GM19468 (cell line): Measurements from ENCODE around the gene SMYD3.

Experiments
- ATAC-seq: cut with Tn5 transposase; IDR thresholded peaks from one replicate; pipeline ENCODE4 v1.9.1; 2021; ENCODE audit warnings: mild to moderate bottlenecking, moderate library complexity, moderate number of reproducible peaks; ENCODE audit not compliant: unreplicated experiment; ENCODE audit errors: extremely low read depth

SMYD3 gene

GRCh38 chr1:245906207-245906606 lies 600.9 kb downstream of the SMYD3 start:
- no peak for ATAC-seq

- no peak for ATAC-seq
Observed at GRCh38 chr1:245903851-245904250, 603.2 kb downstream of the SMYD3 start.

GRCh38 chr1:245901565-245901964 lies 605.5 kb downstream of the SMYD3 start:
- ATAC-seq: no peak

- ATAC-seq: no peak
Observed at GRCh38 chr1:245901037-245901436, 606.0 kb downstream of the SMYD3 start.

GRCh38 chr1:245898581-245898980 lies 608.5 kb downstream of the SMYD3 start:
- ATAC-seq: no peak

GRCh38 chr1:245896258-245896657 lies 610.8 kb downstream of the SMYD3 start:
- no peak for ATAC-seq

GRCh38 chr1:245895455-245895959 lies 611.6 kb downstream of the SMYD3 start:
- no peak for ATAC-seq

- no peak for ATAC-seq
Observed at GRCh38 chr1:245894843-245895242, 612.2 kb downstream of the SMYD3 start.

- ATAC-seq: no peak
Observed at GRCh38 chr1:245893025-245893424, 614.1 kb downstream of the SMYD3 start.

- ATAC-seq: no peak
Observed at GRCh38 chr1:245888809-245889208, 618.3 kb downstream of the SMYD3 start.

- ATAC-seq: no peak
Observed at GRCh38 chr1:245887829-245888228, 619.2 kb downstream of the SMYD3 start.

GRCh38 chr1:245881767-245882391 lies 625.2 kb downstream of the SMYD3 start:
- ATAC-seq: no peak

GRCh38 chr1:245880754-245881403 lies 626.2 kb downstream of the SMYD3 start:
- no peak for ATAC-seq

- ATAC-seq: no peak
Observed at GRCh38 chr1:245879091-245879490, 628.0 kb downstream of the SMYD3 start.

- no peak for ATAC-seq
Observed at GRCh38 chr1:245878585-245878984, 628.5 kb downstream of the SMYD3 start.

- ATAC-seq: no peak
Observed at GRCh38 chr1:245877976-245878375, 629.1 kb downstream of the SMYD3 start.

GRCh38 chr1:245876586-245876985 lies 630.5 kb downstream of the SMYD3 start:
- ATAC-seq: no peak

- no peak for ATAC-seq
Observed at GRCh38 chr1:245875581-245876261, 631.4 kb downstream of the SMYD3 start.

GRCh38 chr1:245874942-245875580 lies 632.0 kb downstream of the SMYD3 start:
- no peak for ATAC-seq

GRCh38 chr1:245873883-245874671 lies 633.0 kb downstream of the SMYD3 start:
- no peak for ATAC-seq
